Fibroblast of the aortic adventitia (primary cell): ENCODE measurements around the gene INSL3. TPM values are rescaled to one million over a fixed set of nuclear protein-coding genes. Genes with fewer than 3 reads are reported as not detected.
A peak's percentile ranks its signal among the peaks of the same experiment; 100 is the strongest.

Experiments
- DNase-seq: peaks from one replicate; pipeline ENCODE4 v3.0.0-alpha.2; 2010; ENCODE audit warnings: low read depth
- H3K4me3 ChIP-seq: 2 replicates; pipeline ENCODE4 v1.5.1; 2011; ENCODE audit warnings: low read depth, mild to moderate bottlenecking, control low read depth, low read length, moderate library complexity
- small RNA-seq: library from RNA; depleted of rRNA; stranded (forward); fragments of <200 nt; gene quantifications from one replicate; pipeline ENCODE3, GENCODE V24; 2012
- total RNA-seq: library from RNA; depleted of rRNA; stranded (reverse); fragments of >200 nt; gene quantifications from 2 replicates; pipeline ENCODE4 v1.2.3, GENCODE V29; 2012; ENCODE audit warnings: low replicate concordance
- TF ChIP-seq, protein P1 (sequence below): IDR thresholded peaks from 2 replicates; pipeline ENCODE4 v1.5.1; 2011; ENCODE audit warnings: mild to moderate bottlenecking, low read length, control low read depth, inconsistent platforms; ENCODE audit not compliant: insufficient read depth

Gene INSL3
- total RNA-seq, 1 donor, result not detected

GRCh38 chr19:17772172-17772571 is 49.1 kb downstream of the INSL3 start:
- peak; percentile 21 for DNase-seq
- TF ChIP-seq, protein P1, sequence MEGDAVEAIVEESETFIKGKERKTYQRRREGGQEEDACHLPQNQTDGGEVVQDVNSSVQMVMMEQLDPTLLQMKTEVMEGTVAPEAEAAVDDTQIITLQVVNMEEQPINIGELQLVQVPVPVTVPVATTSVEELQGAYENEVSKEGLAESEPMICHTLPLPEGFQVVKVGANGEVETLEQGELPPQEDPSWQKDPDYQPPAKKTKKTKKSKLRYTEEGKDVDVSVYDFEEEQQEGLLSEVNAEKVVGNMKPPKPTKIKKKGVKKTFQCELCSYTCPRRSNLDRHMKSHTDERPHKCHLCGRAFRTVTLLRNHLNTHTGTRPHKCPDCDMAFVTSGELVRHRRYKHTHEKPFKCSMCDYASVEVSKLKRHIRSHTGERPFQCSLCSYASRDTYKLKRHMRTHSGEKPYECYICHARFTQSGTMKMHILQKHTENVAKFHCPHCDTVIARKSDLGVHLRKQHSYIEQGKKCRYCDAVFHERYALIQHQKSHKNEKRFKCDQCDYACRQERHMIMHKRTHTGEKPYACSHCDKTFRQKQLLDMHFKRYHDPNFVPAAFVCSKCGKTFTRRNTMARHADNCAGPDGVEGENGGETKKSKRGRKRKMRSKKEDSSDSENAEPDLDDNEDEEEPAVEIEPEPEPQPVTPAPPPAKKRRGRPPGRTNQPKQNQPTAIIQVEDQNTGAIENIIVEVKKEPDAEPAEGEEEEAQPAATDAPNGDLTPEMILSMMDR, result no peak
- H3K4me3 ChIP-seq, result no peak overlapping the region

GRCh38 chr19:17770613-17771012 is 50.7 kb downstream of the INSL3 start:
- no peak overlapping the region for H3K4me3 ChIP-seq
- no peak for DNase-seq
- TF ChIP-seq, protein P1, result no peak

- DNase-seq, result no peak
- TF ChIP-seq, protein P1, result no peak
- H3K4me3 ChIP-seq, result no peak overlapping the region
Observed at GRCh38 chr19:17767559-17767958, 53.8 kb downstream of the INSL3 start.

- TF ChIP-seq, protein P1, result peak; percentile 95
- DNase-seq, result peak; percentile 79
- peak overlapping the region; percentile 45 for H3K4me3 ChIP-seq
Observed at GRCh38 chr19:17766543-17767131, 54.7 kb downstream of the INSL3 start.

Small RNA genes lying within 50 kb of the gene (small RNA-seq; reads per million reads assigned to genes)
- gene SNORA68, result not detected

Other genes starting within 250 kb of the INSL3 start
- 0.27 and 0.49 TPM in 2 replicates for gene UNC13A, start 133.2 kb downstream of the INSL3 start, total RNA-seq
- 14.1 and 19.3 TPM in 2 replicates for gene MAP1S, start 102.0 kb downstream of the INSL3 start, total RNA-seq
- 0.36 TPM in 1 of 2 replicates, not detected in the other for gene FCHO1, start 70.0 kb downstream of the INSL3 start, total RNA-seq
- not detected in 2 replicates for gene B3GNT3, start 26.4 kb downstream of the INSL3 start, total RNA-seq
- 1.3 and 2.7 TPM in 2 replicates for gene JAK3, start 26.5 kb upstream of the INSL3 start, total RNA-seq
- gene RPL18A, start 38.4 kb upstream of the INSL3 start, total RNA-seq, result 1,681 and 2,030 TPM in 2 replicates
- not detected in 2 replicates for gene SLC5A5, start 50.4 kb upstream of the INSL3 start, total RNA-seq
- 17.0 and 24.9 TPM in 2 replicates for gene CCDC124, start 111.5 kb upstream of the INSL3 start, total RNA-seq
- 0.25 TPM in 1 of 2 replicates, not detected in the other for gene KCNN1, start 145.6 kb upstream of the INSL3 start, total RNA-seq
- gene ARRDC2, start 186.7 kb upstream of the INSL3 start, total RNA-seq, result 4.2 and 8.0 TPM in 2 replicates